Right lobe of liver (tissue), 4 donors: ENCODE data around the gene PRR19.

Experiments
- CTCF ChIP-seq, 4 donors: fragments of 200-600 bp in 3 of 4; fragments of 450-650 bp in 1 of 4; IDR thresholded peaks; one replicate each; pipeline versions ENCODE4 v1.5.1 to v1.8.0; 2016 to 2022; ENCODE audit warnings: antibody characterized with exemption in 4 of 4, mild to moderate bottlenecking in 2 of 4
- POLR2A ChIP-seq: fragments of 450-650 bp; IDR thresholded peaks from one replicate; pipeline ENCODE4 v1.6.1; 2017; ENCODE audit warnings: antibody characterized with exemption, mild to moderate bottlenecking
- donor health status: DM: no; HTN: no; CAD: no.
- donor health status: DM: no; HTN: no; CAD: no.
- donor health status: DM: no; HTN: yes; CAD: no.

- TF ChIP-seq CTCF (IDR thresholded peaks at IDR 0.05) (no peak), POLR2A (no peak)
Observed at GRCh38 chr19:42295342-42295741, 6.6 kb upstream of the PRR19 start.
